Testis (tissue), 3 donors: Measurements from ENCODE around the gene ARHGEF39. TPM values are rescaled to one million over a fixed set of nuclear protein-coding genes. Genes with fewer than 3 reads are reported as not detected.

Experiments
- DNase-seq: peaks from one replicate; pipeline ENCODE4 v3.0.0-alpha.2; 2019
- H3K27ac ChIP-seq, 2 donors: fragments of 200-600 bp; sonication (generic); one replicate each; pipeline ENCODE4 v1.5.1; 2019
- H3K27me3 ChIP-seq: fragments of 200-600 bp; sonication (generic); one replicate; pipeline ENCODE4 v1.5.1; 2019
- H3K36me3 ChIP-seq: fragments of 200-600 bp; sonication (generic); one replicate; pipeline ENCODE4 v1.5.1; 2017; ENCODE audit warnings: low read depth; ENCODE audit errors: missing control alignments
- H3K4me1 ChIP-seq: fragments of 200-600 bp; sonication (generic); one replicate; pipeline ENCODE4 v1.5.1; 2019
- H3K4me3 ChIP-seq, 2 donors: fragments of 200-600 bp; sonication (generic); one replicate each; pipeline ENCODE4 v1.5.1; 2017 to 2019
- H3K9me3 ChIP-seq: fragments of 200-600 bp; sonication (generic); one replicate; pipeline ENCODE4 v1.5.1; 2017
- CTCF ChIP-seq, 3 experiments: fragments of 450-650 bp in 2 of 3; fragments of 200-600 bp in 1 of 3; sonication (generic) in 1 of 3; IDR thresholded peaks; one replicate each; pipeline ENCODE4 v1.5.1; 2016 to 2019; ENCODE audit warnings: antibody characterized with exemption in 3 of 3, mild to moderate bottlenecking in 2 of 3, moderate library complexity in 1 of 3
- POLR2A ChIP-seq: fragments of 450-650 bp; IDR thresholded peaks from one replicate; pipeline ENCODE4 v1.6.1; 2017; ENCODE audit warnings: antibody characterized with exemption, mild to moderate bottlenecking, moderate library complexity
- WGBS, 2 donors: methylation state at CpG; one replicate each; pipeline ENCODE4 v1.1.5; 2018; 5-methylcytosine and 5-hydroxymethylcytosine counted together
- intact Hi-C: fragments of 100-400 bp; cut with DNase I; formaldehyde crosslinking; loops from one replicate; pipeline ENCODE4 v1.15.1; 2023; ENCODE audit warnings: low total_unique reads
- polyA plus RNA-seq: library from polyadenylated mRNA; stranded (reverse); fragments of 350-450 nt; fragmentation: Illumina TruSeq; extraction: RNeasy Lipid Tissue Mini Kit (QIAGEN cat#74804); gene quantifications from one replicate; pipeline ENCODE4 v1.2.3, GENCODE V29; 2014; ENCODE audit warnings: low read depth, low replicate concordance; ENCODE audit not compliant: insufficient read depth
- total RNA-seq, 2 donors: library from RNA; depleted of rRNA; stranded (reverse); fragments of >200 nt; gene quantifications; one replicate each; pipeline ENCODE4 v1.2.3, GENCODE V29; 2016

ARHGEF39 gene
- total and polyA plus RNA-seq, 3 donors from 2014 or later: 2.2 to 7.0 (median 6.5) TPM

- no peak for TF ChIP-seq POLR2A
- no peak for TF ChIP-seq CTCF (IDR thresholded peaks at IDR 0.05)
- Histone ChIP-seq H3K4me1 (peaks cover 13% of the 10 kb centered on the region), H3K27ac (peak overlapping the region in 1 of 2 donors; percentile 97), H3K4me3 (peak overlapping the region in 1 of 2 donors; percentile 93), H3K9me3 (no peaks in the 10 kb centered on the region), H3K27me3 (no peaks in the 10 kb centered on the region), H3K36me3 (no peaks in the 10 kb centered on the region)
- no peak for DNase-seq
- 38 to 54% methylated on average over 3 of the region's 3 CpGs for WGBS, 2 donors
- intact Hi-C loops: no loop called here
Measured at GRCh38 chr9:35659340-35659739, 5.7 kb downstream of the ARHGEF39 start.

GRCh38 chr9:35658968-35659220, 6.1 kb downstream of the ARHGEF39 start:
- intact Hi-C loops: no loop called here
- peak overlapping the region; percentile 93 to 95 for H3K4me3 ChIP-seq
- no peaks in the 10 kb centered on the region for H3K9me3 ChIP-seq
- DNase-seq: peak; percentile 68
- peak overlapping the region; percentile 94 to 97 for H3K27ac ChIP-seq
- 0 to 4% methylated on average over 2 of the region's 2 CpGs for WGBS, 2 donors
- TF ChIP-seq POLR2A (no peak), CTCF (IDR thresholded peaks at IDR 0.05) (no peak)
- H3K27me3 ChIP-seq: no peaks in the 10 kb centered on the region
- H3K36me3 ChIP-seq: no peaks in the 10 kb centered on the region
- peaks cover 13% of the 10 kb centered on the region for H3K4me1 ChIP-seq

- no peaks in the 10 kb centered on the region for H3K9me3 ChIP-seq
- peak; percentile 86 for DNase-seq
- peaks cover 13% of the 10 kb centered on the region for H3K4me1 ChIP-seq
- H3K27ac ChIP-seq: peak within 1 kb of the TSS; percentile 94 to 97
- TF ChIP-seq CTCF (IDR thresholded peaks at IDR 0.05) (peak; percentile 30 to 67 (median 54)), POLR2A (peak; percentile 86)
- H3K4me3 ChIP-seq: peak within 1 kb of the TSS; percentile 93 to 95
- intact Hi-C loops: no loop called here
- H3K36me3 ChIP-seq: no peaks in the 10 kb centered on the region
- whole genome bisulfite sequencing, 2 donors: 0 to 1% methylated on average over 18 to 56 of the region's 67 CpGs
- no peaks in the 10 kb centered on the region for H3K27me3 ChIP-seq
Measured at GRCh38 chr9:35658137-35658967, 6.6 kb downstream of the ARHGEF39 start, which contains the start of gene CCDC107. Gene CCDC107 (plus strand): TSS chr9:35658292. CDS start chr9:35658380, 88 bp downstream.

GRCh38 chr9:35657546-35658136, 7.4 kb downstream of the ARHGEF39 start, which contains the start of gene RMRP:
Gene RMRP (minus strand): TSS chr9:35658019.
- H3K27me3 ChIP-seq: no peaks in the 10 kb centered on the region
- 0% methylated on average over 41 to 42 of the region's 42 CpGs for WGBS, 2 donors
- no peaks in the 10 kb centered on the region for H3K9me3 ChIP-seq
- intact Hi-C loops: no loop called here
- H3K4me3 ChIP-seq: peak within 1 kb of the TSS; percentile 93 to 95
- H3K36me3 ChIP-seq: no peaks in the 10 kb centered on the region
- peak; percentile 97 for DNase-seq
- H3K27ac ChIP-seq: peak within 1 kb of the TSS; percentile 94 to 97
- H3K4me1 ChIP-seq: peaks cover 13% of the 10 kb centered on the region
- peak in 2 of 3 experiments; percentile 28 to 42 for TF ChIP-seq CTCF (IDR thresholded peaks at IDR 0.05)
- no peak for TF ChIP-seq POLR2A
